Stimulated activated naive CD8-positive, alpha-beta T cell treated with anti-CD3 and anti-CD28 coated beads, Interleukin-15, Interleukin-2, amounts not matched to agents 100 ng/mL and 50 ng/mL, for 24 hours (primary cell): Measurements from ENCODE around the gene NR2F1.
"Not testable (repeated sequence)": the region's sequence is repeated elsewhere in the genome, so short reads cannot be mapped to it uniquely, and the experiment has no call there.

Experiments
- H3K27ac Mint-ChIP-seq: one replicate; pipeline ENCODE4 v1.8.0; 2021; ENCODE audit warnings: mild to moderate bottlenecking, mixed read lengths
- H3K27me3 Mint-ChIP-seq: one replicate; pipeline ENCODE4 v1.8.0; 2021; ENCODE audit warnings: mixed read lengths
- H3K36me3 Mint-ChIP-seq: one replicate; pipeline ENCODE4 v1.8.0; 2021; ENCODE audit warnings: low read depth, mixed read lengths
- H3K4me1 Mint-ChIP-seq: one replicate; pipeline ENCODE4 v1.8.0; 2021; ENCODE audit warnings: low read depth, mixed read lengths
- H3K4me3 Mint-ChIP-seq: one replicate; pipeline ENCODE4 v1.8.0; 2021; ENCODE audit warnings: mild to moderate bottlenecking, mixed read lengths
- H3K9me3 Mint-ChIP-seq: one replicate; pipeline ENCODE4 v1.8.0; 2021; ENCODE audit warnings: mixed read lengths

Gene NR2F1

DNA sequence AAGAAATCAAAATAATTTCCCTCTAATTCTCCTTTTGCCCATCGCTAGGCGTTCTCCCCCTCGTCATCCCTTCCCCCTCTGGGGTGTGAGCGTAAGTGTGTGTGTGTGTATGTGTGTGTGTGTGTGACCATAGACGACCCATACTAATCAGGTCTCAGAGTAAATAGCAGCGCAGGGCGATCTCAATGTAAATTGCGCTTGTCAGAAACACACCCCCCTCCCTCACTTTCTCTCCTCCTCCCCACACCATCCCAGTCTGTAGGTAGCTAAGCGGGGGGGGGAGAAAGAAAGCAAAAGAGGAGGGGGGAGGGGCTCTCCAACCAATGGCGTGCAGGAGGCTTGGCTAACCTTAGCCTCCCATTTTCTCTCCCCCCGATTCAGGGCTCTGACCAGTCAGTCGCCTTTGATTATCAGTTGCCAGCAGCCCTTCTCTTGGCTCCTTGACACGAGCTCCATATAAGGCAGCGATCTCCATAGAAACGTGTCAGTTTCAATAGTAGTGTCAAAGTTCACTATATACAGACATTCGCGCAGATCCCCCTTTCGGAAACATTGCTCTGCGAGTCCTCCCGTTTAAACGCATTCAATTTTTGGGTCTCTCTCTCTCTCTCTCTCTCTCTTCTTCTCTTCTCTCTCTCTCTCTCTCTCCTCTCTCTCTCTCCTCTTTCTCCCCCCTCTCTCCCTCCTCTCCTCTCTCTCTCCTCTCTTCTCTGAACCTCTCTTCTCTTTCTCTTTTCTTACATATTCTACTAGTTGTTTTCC, at the start of gene NR2F1:
Gene NR2F1 (plus strand): TSS at position 546 of the 762 bp plus-strand sequence. CDS start 1,802 bp downstream, outside the sequence.
- Mint-ChIP-seq H3K27me3 (peaks cover 46% of the 10 kb centered on the region), H3K36me3 (peaks cover 6% of the 10 kb centered on the region), H3K27ac (no peak within 1 kb of the TSS), H3K4me3 (no peak within 1 kb of the TSS), H3K4me1 (peaks cover 36% of the 10 kb centered on the region), H3K9me3 (no peaks in the 10 kb centered on the region)

DNA sequence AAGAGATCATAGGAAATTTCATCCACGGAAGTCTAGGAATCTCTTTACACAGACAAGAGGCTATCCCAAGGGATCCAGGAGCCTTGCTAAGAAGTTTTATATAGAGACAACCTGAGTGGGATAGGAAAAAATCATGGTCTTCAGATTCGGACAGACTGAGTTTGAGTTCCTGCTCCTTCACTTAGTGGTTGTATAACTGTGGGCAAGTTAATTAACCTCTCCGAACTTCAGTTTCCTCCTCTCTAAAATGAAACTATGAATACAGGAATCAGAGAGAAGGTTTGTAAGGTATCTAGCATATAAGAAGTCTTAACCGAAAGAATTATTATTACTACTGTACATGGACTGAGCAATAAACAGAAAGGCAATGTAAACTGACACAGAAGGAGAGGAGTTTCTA, 37.1 kb upstream of the NR2F1 start:
- Mint-ChIP-seq H3K36me3 (no peaks in the 10 kb centered on the region), H3K4me3 (no peak overlapping the region), H3K4me1 (no peaks in the 10 kb centered on the region), H3K27me3 (peaks cover 50% of the 10 kb centered on the region), H3K27ac (no peak overlapping the region), H3K9me3 (no peaks in the 10 kb centered on the region)

DNA sequence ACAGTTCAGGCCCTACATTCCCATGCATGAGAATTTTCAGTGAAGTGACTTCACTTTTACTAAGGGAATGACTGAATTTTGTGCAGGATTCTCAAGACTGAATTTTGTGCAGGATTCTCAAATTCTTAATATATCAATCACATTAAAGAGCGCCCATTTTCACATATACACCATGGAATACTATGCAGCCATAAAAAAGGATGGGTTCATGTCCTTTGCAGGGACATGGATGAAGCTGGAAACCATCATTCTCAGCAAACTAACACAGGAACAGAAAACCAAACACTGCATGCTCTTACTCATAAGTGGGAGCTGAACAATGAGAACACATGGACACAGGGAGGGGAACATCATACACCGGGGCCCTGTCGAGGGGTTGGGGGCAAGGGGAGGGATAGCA, 33.4 kb upstream of the NR2F1 start:
- H3K36me3 Mint-ChIP-seq, H3K4me1 Mint-ChIP-seq, H3K27ac Mint-ChIP-seq, H3K9me3 Mint-ChIP-seq, H3K4me3 Mint-ChIP-seq: not testable (repeated sequence)
- peaks cover 47% of the 10 kb centered on the region for H3K27me3 Mint-ChIP-seq

GRCh38 chr5:93557021-93557604, 25.9 kb upstream of the NR2F1 start:
- Mint-ChIP-seq H3K27me3 (peaks cover 40% of the 10 kb centered on the region), H3K9me3 (no peaks in the 10 kb centered on the region), H3K4me3 (no peak overlapping the region), H3K36me3 (no peaks in the 10 kb centered on the region), H3K4me1 (no peaks in the 10 kb centered on the region), H3K27ac (no peak overlapping the region)

GRCh38 chr5:93566091-93566490, 16.9 kb upstream of the NR2F1 start:
- Mint-ChIP-seq H3K27ac (no peak overlapping the region), H3K27me3 (peaks cover 57% of the 10 kb centered on the region), H3K4me3 (no peak overlapping the region), H3K4me1 (peaks cover 16% of the 10 kb centered on the region), H3K36me3 (peaks cover under 1% of the 10 kb centered on the region), H3K9me3 (no peaks in the 10 kb centered on the region)

- H3K4me1 Mint-ChIP-seq: peaks cover 28% of the 10 kb centered on the region
- no peak overlapping the region for H3K27ac Mint-ChIP-seq
- H3K4me3 Mint-ChIP-seq: no peak overlapping the region
- H3K9me3 Mint-ChIP-seq: no peaks in the 10 kb centered on the region
- peaks cover 66% of the 10 kb centered on the region for H3K27me3 Mint-ChIP-seq
- H3K36me3 Mint-ChIP-seq: peaks cover 9% of the 10 kb centered on the region
Measured at GRCh38 chr5:93567424-93567823, 15.6 kb upstream of the NR2F1 start.

GRCh38 chr5:93569300-93570160, 13.5 kb upstream of the NR2F1 start:
- Mint-ChIP-seq H3K27ac (no peak overlapping the region), H3K4me3 (no peak overlapping the region), H3K36me3 (peaks cover 9% of the 10 kb centered on the region), H3K27me3 (peaks cover 71% of the 10 kb centered on the region), H3K9me3 (no peaks in the 10 kb centered on the region), H3K4me1 (peaks cover 21% of the 10 kb centered on the region)

DNA sequence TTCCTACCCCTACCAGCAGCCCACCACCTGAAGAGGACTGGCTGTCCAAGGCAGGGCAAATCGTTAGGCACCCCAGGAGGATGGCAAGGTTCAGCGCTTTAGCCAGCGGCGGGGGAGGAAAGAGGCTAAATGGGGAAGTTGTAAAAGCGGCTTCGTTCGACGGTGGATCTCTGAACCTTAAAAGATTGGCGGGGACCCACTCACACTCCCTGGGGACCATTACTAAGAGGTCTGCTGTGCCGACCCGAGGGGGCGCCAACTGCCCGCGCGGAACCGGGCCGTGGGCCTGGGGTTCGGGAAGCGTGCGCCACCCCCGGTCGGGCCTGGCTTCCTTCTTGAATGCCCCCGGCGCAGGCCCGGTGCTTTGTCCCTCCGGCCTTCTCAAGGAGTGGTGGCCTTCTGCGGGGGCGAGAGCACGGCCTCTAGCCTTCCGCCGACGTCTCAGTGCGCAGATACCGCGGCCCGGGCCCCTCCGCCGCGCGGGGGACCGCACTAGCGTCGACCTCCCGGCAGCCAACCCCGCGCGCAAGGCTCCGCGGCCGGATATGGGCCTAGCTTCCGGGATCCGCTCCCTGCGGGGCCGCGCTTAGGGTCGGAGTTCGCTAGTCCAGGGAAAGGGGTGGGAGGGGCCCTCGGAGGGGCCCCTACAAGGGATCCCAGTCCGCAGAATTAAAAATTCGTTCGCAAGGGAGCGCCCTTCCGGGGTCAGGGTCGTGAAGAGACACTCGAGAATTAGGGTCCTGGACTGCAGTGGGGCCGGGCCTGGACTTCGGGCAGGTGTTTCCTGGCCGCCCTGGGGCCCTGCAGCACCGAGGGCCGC, 12.5 kb upstream of the NR2F1 start:
- peaks cover 19% of the 10 kb centered on the region for H3K4me1 Mint-ChIP-seq
- H3K9me3 Mint-ChIP-seq: no peaks in the 10 kb centered on the region
- peaks cover 80% of the 10 kb centered on the region for H3K27me3 Mint-ChIP-seq
- no peak overlapping the region for H3K27ac Mint-ChIP-seq
- peaks cover 9% of the 10 kb centered on the region for H3K36me3 Mint-ChIP-seq
- no peak overlapping the region for H3K4me3 Mint-ChIP-seq

- H3K9me3 Mint-ChIP-seq: no peaks in the 10 kb centered on the region
- peaks cover 9% of the 10 kb centered on the region for H3K36me3 Mint-ChIP-seq
- peaks cover 86% of the 10 kb centered on the region for H3K27me3 Mint-ChIP-seq
- H3K27ac Mint-ChIP-seq: no peak overlapping the region
- H3K4me1 Mint-ChIP-seq: peaks cover 19% of the 10 kb centered on the region
- H3K4me3 Mint-ChIP-seq: peak overlapping the region; percentile 15
Measured at GRCh38 chr5:93571114-93571949, 11.7 kb upstream of the NR2F1 start.

- Mint-ChIP-seq H3K36me3 (peaks cover 9% of the 10 kb centered on the region), H3K9me3 (no peaks in the 10 kb centered on the region), H3K4me1 (peaks cover 19% of the 10 kb centered on the region), H3K4me3 (no peak overlapping the region), H3K27me3 (peaks cover 88% of the 10 kb centered on the region), H3K27ac (no peak overlapping the region)
Measured at GRCh38 chr5:93572101-93572607, 10.9 kb upstream of the NR2F1 start.

DNA sequence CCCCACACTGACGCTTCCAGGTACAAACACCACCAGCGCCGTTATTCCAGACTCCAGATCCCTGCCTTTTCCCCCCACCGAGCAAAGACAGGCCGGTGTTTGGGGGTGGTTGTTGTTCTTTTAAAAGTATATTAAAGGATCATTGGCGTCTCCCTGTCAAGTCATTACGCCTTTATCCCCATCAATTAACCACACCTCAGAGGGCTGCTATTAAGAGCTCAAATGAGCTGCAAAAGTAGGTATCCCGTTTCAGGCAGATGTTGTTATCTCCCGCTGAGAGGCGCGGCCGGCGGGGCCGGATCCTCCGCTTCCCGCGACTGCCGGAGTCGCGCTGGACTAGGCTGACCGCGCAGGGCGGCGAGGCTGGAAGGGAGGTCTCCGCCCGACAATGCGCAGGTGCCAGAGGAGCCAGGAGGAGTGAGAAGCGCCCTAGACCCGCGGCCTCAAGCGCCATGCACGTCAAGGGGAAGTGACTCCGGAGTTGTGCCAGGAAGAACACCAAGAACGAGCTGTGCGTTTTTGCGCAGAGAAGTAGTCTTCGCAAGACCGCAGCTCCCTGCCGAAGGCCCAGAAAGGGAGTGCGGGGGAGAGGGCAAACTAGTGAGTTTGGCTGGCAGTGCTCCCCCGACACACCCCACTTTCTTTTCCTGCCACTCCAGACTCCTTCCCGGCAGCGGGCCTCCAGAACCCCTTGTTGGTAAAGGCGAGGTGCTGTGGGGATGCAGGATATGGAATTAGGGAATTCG, 10.2 kb upstream of the NR2F1 start:
- Mint-ChIP-seq H3K36me3 (peaks cover 9% of the 10 kb centered on the region), H3K27me3 (peaks cover 88% of the 10 kb centered on the region), H3K4me3 (no peak overlapping the region), H3K9me3 (no peaks in the 10 kb centered on the region), H3K4me1 (peaks cover 19% of the 10 kb centered on the region), H3K27ac (no peak overlapping the region)

- Mint-ChIP-seq H3K36me3 (peaks cover 9% of the 10 kb centered on the region), H3K27ac (no peak overlapping the region), H3K4me1 (peaks cover 23% of the 10 kb centered on the region), H3K27me3 (peaks cover 91% of the 10 kb centered on the region), H3K4me3 (peak overlapping the region; percentile 10), H3K9me3 (no peaks in the 10 kb centered on the region)
Measured at GRCh38 chr5:93573354-93574351, 9.4 kb upstream of the NR2F1 start.
